ENCODE results near the gene EIF5B. TPM values are rescaled to one million over a fixed set of nuclear protein-coding genes. Genes with fewer than 3 reads are reported as not detected.

The EIF5B gene
- total RNA-seq, 1 experiment from 2014 or later: 58.1 TPM

DNA sequence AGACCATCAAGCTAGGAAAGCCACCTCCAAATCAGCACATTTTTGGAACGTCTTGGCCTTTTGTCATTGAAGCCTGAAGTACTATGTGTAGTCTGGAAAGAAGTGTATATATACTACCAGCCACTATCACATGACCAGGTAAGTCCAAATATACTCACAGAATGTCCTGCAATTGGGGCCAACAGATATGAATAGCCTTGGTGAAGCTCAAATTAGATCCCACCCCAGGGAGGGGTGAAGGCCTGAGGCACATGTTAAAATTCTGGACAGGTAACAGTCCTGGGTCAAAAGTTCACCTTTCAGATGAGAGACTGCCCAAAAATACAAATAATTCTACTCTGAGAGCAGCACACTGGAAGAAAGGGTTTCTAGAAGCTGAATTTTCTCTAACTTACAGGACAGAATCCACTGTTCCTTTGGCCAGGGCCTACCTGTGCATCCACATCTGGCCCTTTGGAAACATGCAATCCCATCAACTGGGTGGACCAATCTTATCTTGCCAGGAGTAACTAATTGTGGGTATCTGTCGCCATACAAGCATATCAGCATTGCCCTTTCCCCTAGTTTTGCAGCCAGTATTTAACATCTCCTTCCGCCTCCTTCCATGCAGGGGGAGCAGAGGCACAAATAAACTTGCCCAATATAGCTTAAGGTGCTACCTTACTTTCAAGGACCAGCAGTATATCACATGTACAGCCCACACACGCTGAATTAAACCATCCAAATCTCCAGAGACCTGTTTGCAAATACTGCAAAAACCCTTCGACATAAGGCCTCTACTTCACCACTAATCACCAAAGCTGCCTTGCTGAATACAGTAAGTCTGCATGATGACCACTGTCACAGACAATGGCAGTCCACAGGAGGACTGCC lies 67.8 kb downstream of the EIF5B start:
- Histone ChIP-seq H2BK5ac (ENCODE audit: insufficient read length, low read length) (no peak overlapping the region), H2AK5ac (ENCODE audit: insufficient read length, low read length) (no peak overlapping the region), H3K23me2 (ENCODE audit: insufficient read length, low read depth, low read length, poor library complexity, severe bottlenecking) (no peaks in the 10 kb centered on the region), H3K4ac (ENCODE audit: low read depth, low read length) (no peak overlapping the region), H3K4me2 (ENCODE audit: insufficient read depth, insufficient read length, low read length) (no peak overlapping the region), H4K91ac (ENCODE audit: insufficient read length, low read depth, low read length) (no peak overlapping the region), H3K14ac (ENCODE audit: insufficient read depth, low read length) (no peak overlapping the region), H3K23ac (ENCODE audit: insufficient read length, low read depth, low read length) (no peak overlapping the region), H2BK20ac (ENCODE audit: low read depth, low read length, poor library complexity, severe bottlenecking) (no peak overlapping the region), H4K8ac (replicated peaks; ENCODE audit: insufficient read length, low read depth, low read length) (no peak overlapping the region), H3K4me1 (ENCODE audit: insufficient read depth, low read length) (no peaks in the 10 kb centered on the region; the same call in 1 of the 2 replicates), H4K20me1 (ENCODE audit: control insufficient read depth, insufficient read depth, insufficient read length) (no peaks in the 10 kb centered on the region), H4K5ac (ENCODE audit: insufficient read length, low read depth, low read length) (no peak overlapping the region), H2AFZ (ENCODE audit: low read length) (no peak overlapping the region), H2BK12ac (ENCODE audit: insufficient read length, low read depth, low read length) (no peak overlapping the region), H3K27ac (ENCODE audit: insufficient read length, low read depth, low read length) (no peak overlapping the region), H3K18ac (ENCODE audit: insufficient read length, low read depth, low read length) (no peak overlapping the region), H3K9ac (ENCODE audit: extremely low read depth, insufficient read length, low read length) (no peak overlapping the region), H2BK120ac (ENCODE audit: low read depth, low read length, poor library complexity, severe bottlenecking) (no peak overlapping the region), H3K56ac (ENCODE audit: insufficient read length, low read depth, low read length) (no peak overlapping the region), H3K79me1 (ENCODE audit: insufficient read depth, low read depth, low read length, poor library complexity, severe bottlenecking) (no peaks in the 10 kb centered on the region), H3K27me3 (ENCODE audit: insufficient read depth, low read length) (no peaks in the 10 kb centered on the region), H3K9me3 (ENCODE audit: control insufficient read depth, low read depth, low read length) (no peaks in the 10 kb centered on the region), H2BK15ac (ENCODE audit: low read depth, low read length) (no peak overlapping the region), H3K79me2 (ENCODE audit: insufficient read depth, low read length) (no peaks in the 10 kb centered on the region), H3T11ph (ENCODE audit: low read length) (no peak overlapping the region)
- TF ChIP-seq, protein P1, sequence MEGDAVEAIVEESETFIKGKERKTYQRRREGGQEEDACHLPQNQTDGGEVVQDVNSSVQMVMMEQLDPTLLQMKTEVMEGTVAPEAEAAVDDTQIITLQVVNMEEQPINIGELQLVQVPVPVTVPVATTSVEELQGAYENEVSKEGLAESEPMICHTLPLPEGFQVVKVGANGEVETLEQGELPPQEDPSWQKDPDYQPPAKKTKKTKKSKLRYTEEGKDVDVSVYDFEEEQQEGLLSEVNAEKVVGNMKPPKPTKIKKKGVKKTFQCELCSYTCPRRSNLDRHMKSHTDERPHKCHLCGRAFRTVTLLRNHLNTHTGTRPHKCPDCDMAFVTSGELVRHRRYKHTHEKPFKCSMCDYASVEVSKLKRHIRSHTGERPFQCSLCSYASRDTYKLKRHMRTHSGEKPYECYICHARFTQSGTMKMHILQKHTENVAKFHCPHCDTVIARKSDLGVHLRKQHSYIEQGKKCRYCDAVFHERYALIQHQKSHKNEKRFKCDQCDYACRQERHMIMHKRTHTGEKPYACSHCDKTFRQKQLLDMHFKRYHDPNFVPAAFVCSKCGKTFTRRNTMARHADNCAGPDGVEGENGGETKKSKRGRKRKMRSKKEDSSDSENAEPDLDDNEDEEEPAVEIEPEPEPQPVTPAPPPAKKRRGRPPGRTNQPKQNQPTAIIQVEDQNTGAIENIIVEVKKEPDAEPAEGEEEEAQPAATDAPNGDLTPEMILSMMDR (conservative IDR thresholded peaks at IDR 0.05): no peak
- peaks cover 18 to 75% (median 58%) of the 10 kb centered on the region in 3 experiments for H3K36me3 Mint-ChIP-seq (ENCODE audit: insufficient read depth in 1 of 3, low read depth in 3 of 3)
- DNase-seq: no peak
- H3K4me1 Mint-ChIP-seq: peaks cover 26 to 30% of the 10 kb centered on the region in 2 experiments
- no peaks in the 10 kb centered on the region for H3K9me3 Mint-ChIP-seq
- WGBS (ENCODE audit: extremely low coverage, insufficient read length, low lambda C conversion rate): no CpG with 5 or more reads among the region's 5 CpGs
- H3K27ac Mint-ChIP-seq: peak overlapping the region in 2 of 3 experiments; percentile 21 to 90; a peak in 3 of 7 replicates
- no peak overlapping the region for H3K4me3 Mint-ChIP-seq
- no peaks in the 10 kb centered on the region for H3K27me3 Mint-ChIP-seq (ENCODE audit: low read depth)
